Activated B cell treated with CpG ODN at 0.5 μM for 24 hours (primary cell): ENCODE results near the gene TCEAL2. TPM values are rescaled to one million over a fixed set of nuclear protein-coding genes. Genes with fewer than 3 reads are reported as not detected.
"Not testable (repeated sequence)": the region's sequence is repeated elsewhere in the genome, so short reads cannot be mapped to it uniquely, and the experiment has no call there.

Source experiments
- ATAC-seq: fragments of 200-7000 bp; cut with Tn5 transposase; one replicate; pipeline ENCODE4 v1.10.0; 2021; ENCODE audit warnings: low read depth, mild to moderate bottlenecking, moderate library complexity
- CTCF ChIA-PET: fragments of 350-600 bp; sonication (Branson Sonifier 250); formaldehyde crosslinking; loops from one replicate; lab custom pipeline; 2021; ENCODE audit warnings: antibody characterized with exemption; lab: Charles Lee
- POLR2A ChIA-PET: fragments of 350-600 bp; sonication (Branson Sonifier 250); formaldehyde crosslinking; loops from one replicate; lab custom pipeline; 2021; ENCODE audit warnings: antibody characterized with exemption; lab: Charles Lee
- DNase-seq: peaks from one replicate; pipeline ENCODE4 v3.0.0; 2022
- H3K27ac Mint-ChIP-seq: one replicate; pipeline ENCODE4 v1.8.0; 2020; ENCODE audit warnings: mixed read lengths
- H3K27me3 Mint-ChIP-seq: one replicate; pipeline ENCODE4 v1.8.0; 2021; ENCODE audit warnings: mixed read lengths
- H3K36me3 Mint-ChIP-seq: one replicate; pipeline ENCODE4 v1.8.0; 2021; ENCODE audit warnings: low read depth, mixed read lengths
- H3K4me1 Mint-ChIP-seq: one replicate; pipeline ENCODE4 v1.8.0; 2021; ENCODE audit warnings: mixed read lengths
- H3K4me3 Mint-ChIP-seq: one replicate; pipeline ENCODE4 v1.8.0; 2020; ENCODE audit warnings: mild to moderate bottlenecking, mixed read lengths
- H3K9me3 Mint-ChIP-seq: one replicate; pipeline ENCODE4 v1.8.0; 2020; ENCODE audit warnings: mixed read lengths
- CTCF ChIP-seq: fragments of 200-600 bp; IDR thresholded peaks from one replicate; pipeline ENCODE4 v1.8.0; 2022; ENCODE audit warnings: antibody characterized with exemption, mild to moderate bottlenecking
- intact Hi-C: fragments of 100-400 bp; cut with micrococcal nuclease; formaldehyde crosslinking; loops from one replicate; pipeline ENCODE4 v1.15.1; 2024
- total RNA-seq: library from RNA; stranded (reverse); gene quantifications from 2 replicates; pipeline ENCODE4 v1.2.3, GENCODE V29; 2022

The TCEAL2 gene
- total RNA-seq, 1 donor from 2014 or later, result not detected

- H3K4me3 Mint-ChIP-seq, result no peak overlapping the region
- H3K36me3 Mint-ChIP-seq, result no peaks in the 10 kb centered on the region
- ATAC-seq, result no peak
- TF ChIP-seq CTCF, result no peak
- CTCF ChIA-PET, result no interaction called here
- H3K27ac Mint-ChIP-seq, result no peak overlapping the region
- DNase-seq, result no peak
- POLR2A ChIA-PET, result no interaction called here
- intact Hi-C loops, result no loop called here
- H3K27me3 Mint-ChIP-seq, result peaks cover 16% of the 10 kb centered on the region
- H3K9me3 Mint-ChIP-seq, result no peaks in the 10 kb centered on the region
- H3K4me1 Mint-ChIP-seq, result peaks cover 4% of the 10 kb centered on the region
Observed at GRCh38 chrX:102126863-102127262, 1.4 kb downstream of the TCEAL2 start.

GRCh38 chrX:102129473-102129872, 4.0 kb downstream of the TCEAL2 start:
- intact Hi-C loops, result loop anchor here (1.0 kb wide), 1 partner anchor 734 kb away; no protein-coding TSS in a partner anchor
- no peak overlapping the region for H3K27ac Mint-ChIP-seq
- no peaks in the 10 kb centered on the region for H3K36me3 Mint-ChIP-seq
- ATAC-seq (no peak), DNase-seq (no peak)
- H3K9me3 Mint-ChIP-seq, result no peaks in the 10 kb centered on the region
- H3K27me3 Mint-ChIP-seq, result peaks cover 16% of the 10 kb centered on the region
- CTCF ChIA-PET, result no interaction called here
- H3K4me3 Mint-ChIP-seq, result no peak overlapping the region
- no peak for TF ChIP-seq CTCF
- POLR2A ChIA-PET, result no interaction called here
- peaks cover 4% of the 10 kb centered on the region for H3K4me1 Mint-ChIP-seq

GRCh38 chrX:102138064-102138463, 12.6 kb downstream of the TCEAL2 start:
- DNase-seq (no peak), ATAC-seq (no peak)
- Mint-ChIP-seq H3K9me3 (no peaks in the 10 kb centered on the region), H3K4me3 (no peak overlapping the region), H3K36me3 (no peaks in the 10 kb centered on the region), H3K27me3 (peaks cover 7% of the 10 kb centered on the region), H3K4me1 (no peaks in the 10 kb centered on the region), H3K27ac (no peak overlapping the region)
- intact Hi-C loops, result no loop called here
- TF ChIP-seq CTCF, result no peak
- ChIA-PET POLR2A (no interaction called here), CTCF (no interaction called here)

GRCh38 chrX:102140876-102141275, 15.4 kb downstream of the TCEAL2 start:
- H3K27ac Mint-ChIP-seq, H3K27me3 Mint-ChIP-seq, H3K36me3 Mint-ChIP-seq, H3K4me3 Mint-ChIP-seq, CTCF ChIA-PET, H3K9me3 Mint-ChIP-seq, POLR2A ChIA-PET, ATAC-seq, intact Hi-C loops, DNase-seq, H3K4me1 Mint-ChIP-seq: not testable (repeated sequence)

GRCh38 chrX:102141631-102142030, 16.2 kb downstream of the TCEAL2 start:
- H3K4me1 Mint-ChIP-seq, H3K4me3 Mint-ChIP-seq, intact Hi-C loops, H3K27ac Mint-ChIP-seq, CTCF ChIA-PET, DNase-seq, H3K36me3 Mint-ChIP-seq, POLR2A ChIA-PET, H3K27me3 Mint-ChIP-seq, H3K9me3 Mint-ChIP-seq, ATAC-seq: not testable (repeated sequence)

GRCh38 chrX:102142274-102142673, 16.8 kb downstream of the TCEAL2 start, which contains the start of gene TCEAL6:
Gene TCEAL6, minus strand, starts transcription at chrX:102142481.
- ATAC-seq, CTCF ChIA-PET, H3K27me3 Mint-ChIP-seq, H3K27ac Mint-ChIP-seq, DNase-seq, POLR2A ChIA-PET, H3K4me3 Mint-ChIP-seq, intact Hi-C loops, H3K9me3 Mint-ChIP-seq, H3K36me3 Mint-ChIP-seq, H3K4me1 Mint-ChIP-seq: not testable (repeated sequence)
